ENCODE measurements around the gene CAP2. TPM values are rescaled to one million over a fixed set of nuclear protein-coding genes. Genes with fewer than 3 reads are reported as not detected.

The CAP2 gene
- total RNA-seq, 4 donors from 2014 or later = 11.8 to 27.6 (median 15.0) TPM

DNA sequence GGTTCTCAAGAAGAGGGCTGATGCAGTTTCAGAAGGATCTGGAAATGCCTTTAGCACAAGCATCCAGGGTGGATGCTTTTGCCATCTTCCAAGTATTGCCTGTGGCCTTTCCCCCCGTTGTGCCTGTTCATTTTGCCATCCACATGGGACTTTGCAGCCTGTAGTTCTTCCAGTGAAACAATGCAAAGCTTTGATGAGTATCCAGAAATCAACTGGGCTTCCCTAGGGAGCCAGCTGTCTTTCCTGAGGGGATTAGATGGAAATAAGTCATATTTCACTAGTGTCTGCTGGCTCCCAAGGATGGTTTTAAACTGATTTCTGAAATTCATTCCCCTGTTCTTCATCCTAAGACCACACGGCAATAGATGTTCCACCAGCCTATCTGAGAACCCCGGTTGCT is 63.3 kb downstream of the CAP2 start:
- Histone ChIP-seq H3K36me3 (no peaks in the 10 kb centered on the region), H3K4me1 (no peaks in the 10 kb centered on the region), H3K9me3 (no peaks in the 10 kb centered on the region), H3K27me3 (no peaks in the 10 kb centered on the region), H3K4me3 (no peak overlapping the region), H3K27ac (no peak overlapping the region)
- no peak for DNase-seq
- intact Hi-C loops (cut with DNase I; ENCODE audit: low total_unique reads) = no loop called here
- TF ChIP-seq, protein P1, sequence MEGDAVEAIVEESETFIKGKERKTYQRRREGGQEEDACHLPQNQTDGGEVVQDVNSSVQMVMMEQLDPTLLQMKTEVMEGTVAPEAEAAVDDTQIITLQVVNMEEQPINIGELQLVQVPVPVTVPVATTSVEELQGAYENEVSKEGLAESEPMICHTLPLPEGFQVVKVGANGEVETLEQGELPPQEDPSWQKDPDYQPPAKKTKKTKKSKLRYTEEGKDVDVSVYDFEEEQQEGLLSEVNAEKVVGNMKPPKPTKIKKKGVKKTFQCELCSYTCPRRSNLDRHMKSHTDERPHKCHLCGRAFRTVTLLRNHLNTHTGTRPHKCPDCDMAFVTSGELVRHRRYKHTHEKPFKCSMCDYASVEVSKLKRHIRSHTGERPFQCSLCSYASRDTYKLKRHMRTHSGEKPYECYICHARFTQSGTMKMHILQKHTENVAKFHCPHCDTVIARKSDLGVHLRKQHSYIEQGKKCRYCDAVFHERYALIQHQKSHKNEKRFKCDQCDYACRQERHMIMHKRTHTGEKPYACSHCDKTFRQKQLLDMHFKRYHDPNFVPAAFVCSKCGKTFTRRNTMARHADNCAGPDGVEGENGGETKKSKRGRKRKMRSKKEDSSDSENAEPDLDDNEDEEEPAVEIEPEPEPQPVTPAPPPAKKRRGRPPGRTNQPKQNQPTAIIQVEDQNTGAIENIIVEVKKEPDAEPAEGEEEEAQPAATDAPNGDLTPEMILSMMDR (IDR thresholded peaks at IDR 0.05) = no peak
- no peak for TF ChIP-seq POLR2A (IDR thresholded peaks at IDR 0.05)

DNA sequence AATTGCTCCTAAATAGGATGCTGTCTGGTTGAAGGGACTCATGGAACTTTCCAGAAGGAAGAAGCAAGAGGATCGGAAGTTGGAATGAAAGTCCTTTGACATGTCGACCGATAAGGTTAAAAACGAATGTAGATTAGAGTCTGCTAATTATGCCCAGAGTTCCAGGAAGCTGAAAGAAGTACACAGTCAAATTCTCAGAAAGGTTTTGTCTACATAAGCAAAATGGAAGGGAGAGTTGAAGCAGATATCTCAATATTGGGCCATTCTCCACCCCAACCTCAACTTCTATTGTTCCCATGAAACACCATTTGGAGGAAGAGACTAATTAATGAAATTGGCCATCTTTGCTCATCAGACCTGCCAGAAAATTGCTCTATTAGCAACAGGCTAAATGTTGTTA is 64.0 kb downstream of the CAP2 start:
- H3K4me1 ChIP-seq = no peaks in the 10 kb centered on the region
- DNase-seq = no peak
- H3K4me3 ChIP-seq = no peak overlapping the region
- no peaks in the 10 kb centered on the region for H3K36me3 ChIP-seq
- intact Hi-C loops (cut with DNase I; ENCODE audit: low total_unique reads) = no loop called here
- no peaks in the 10 kb centered on the region for H3K9me3 ChIP-seq
- no peak overlapping the region for H3K27ac ChIP-seq
- TF ChIP-seq POLR2A (IDR thresholded peaks at IDR 0.05) = no peak
- TF ChIP-seq, protein P1 (IDR thresholded peaks at IDR 0.05) = no peak
- H3K27me3 ChIP-seq = no peaks in the 10 kb centered on the region

DNA sequence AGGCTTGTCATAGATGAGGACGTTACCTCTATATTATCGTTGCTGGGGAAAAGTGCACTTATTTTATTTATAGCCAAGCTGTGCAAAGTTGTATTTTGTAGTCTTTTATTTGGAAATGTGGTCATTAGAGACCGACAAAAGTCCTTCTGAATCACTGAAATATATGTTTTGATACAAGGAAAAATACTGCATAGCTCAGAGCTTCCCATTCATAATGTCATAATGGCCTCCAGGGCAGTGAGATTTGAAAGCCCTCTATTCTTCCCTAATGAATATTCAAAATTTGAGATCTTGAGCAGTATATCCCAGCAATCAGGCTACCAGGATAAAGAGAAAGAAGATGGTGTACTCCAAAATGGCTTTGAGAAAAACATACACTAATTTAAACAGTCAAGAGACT is 64.6 kb downstream of the CAP2 start:
- TF ChIP-seq, protein P1 (IDR thresholded peaks at IDR 0.05) = no peak
- no peak for TF ChIP-seq POLR2A (IDR thresholded peaks at IDR 0.05)
- Histone ChIP-seq H3K4me3 (no peak overlapping the region), H3K27ac (no peak overlapping the region), H3K4me1 (no peaks in the 10 kb centered on the region), H3K9me3 (no peaks in the 10 kb centered on the region), H3K36me3 (no peaks in the 10 kb centered on the region), H3K27me3 (no peaks in the 10 kb centered on the region)
- intact Hi-C loops (cut with DNase I; ENCODE audit: low total_unique reads) = no loop called here
- DNase-seq = no peak

DNA sequence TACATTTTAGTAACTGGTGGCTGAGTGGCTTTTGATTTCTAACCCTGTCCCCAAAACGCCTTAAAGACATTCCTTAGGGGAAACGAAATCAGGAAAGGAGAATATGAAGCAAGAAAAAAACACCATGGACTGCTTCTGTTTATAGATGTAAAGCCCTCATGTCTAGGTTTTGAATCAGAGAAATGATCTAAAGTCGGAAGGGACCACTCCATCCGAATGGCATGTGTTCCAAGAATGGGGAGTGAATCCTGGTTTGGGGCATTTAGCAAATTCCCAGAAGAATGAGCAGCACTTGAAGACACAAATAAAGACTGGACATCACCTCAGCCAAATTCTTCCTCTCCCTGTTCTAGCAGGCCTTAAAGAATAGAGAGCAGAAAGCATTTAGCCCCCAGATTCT is 65.6 kb downstream of the CAP2 start:
- DNase-seq = no peak
- intact Hi-C loops (cut with DNase I; ENCODE audit: low total_unique reads) = no loop called here
- Histone ChIP-seq H3K9me3 (no peaks in the 10 kb centered on the region), H3K4me3 (no peak overlapping the region), H3K27ac (no peak overlapping the region), H3K27me3 (no peaks in the 10 kb centered on the region), H3K4me1 (no peaks in the 10 kb centered on the region), H3K36me3 (no peaks in the 10 kb centered on the region)
- TF ChIP-seq POLR2A (IDR thresholded peaks at IDR 0.05) = no peak
- TF ChIP-seq, protein P1 (IDR thresholded peaks at IDR 0.05) = no peak

DNA sequence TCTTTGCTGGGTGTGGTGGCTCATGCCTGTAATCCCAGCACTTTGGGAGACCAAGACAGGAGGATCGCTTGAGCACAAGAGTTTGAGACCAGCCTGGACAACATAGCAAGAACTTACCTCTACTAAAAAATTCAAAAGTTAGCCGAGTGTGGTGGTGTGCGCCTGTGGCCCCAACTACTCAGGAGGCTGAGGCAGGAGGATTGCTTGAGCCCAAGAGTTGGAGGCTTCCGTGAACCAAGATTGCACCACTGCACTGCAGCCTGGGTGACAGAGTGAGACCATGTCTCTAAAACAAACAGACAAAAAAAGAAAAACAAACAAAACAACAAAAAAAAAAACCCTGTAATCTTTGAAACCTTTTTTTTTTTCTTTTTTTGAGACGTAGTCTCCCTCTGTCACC is 67.5 kb downstream of the CAP2 start:
- no peak for TF ChIP-seq POLR2A (IDR thresholded peaks at IDR 0.05)
- TF ChIP-seq, protein P1 (IDR thresholded peaks at IDR 0.05) = no peak
- no peak for DNase-seq
- H3K9me3 ChIP-seq = no peaks in the 10 kb centered on the region
- H3K27ac ChIP-seq = no peak overlapping the region
- H3K4me3 ChIP-seq = no peak overlapping the region
- intact Hi-C loops (cut with DNase I; ENCODE audit: low total_unique reads) = no loop called here
- H3K36me3 ChIP-seq = no peaks in the 10 kb centered on the region
- no peaks in the 10 kb centered on the region for H3K27me3 ChIP-seq
- H3K4me1 ChIP-seq = no peaks in the 10 kb centered on the region

Data from uterus (tissue), 4 donors.